Fibroblast of skin of left biceps (primary cell): ENCODE data around the gene ETS1.
A peak's percentile ranks its signal among the peaks of the same experiment; 100 is the strongest.

Source experiments
- DNase-seq, 2 experiments: peaks; one replicate each; pipeline ENCODE4 v3.0.0-alpha.2; 2013; ENCODE audit warnings: low read depth in 2 of 2

The ETS1 gene

DNA sequence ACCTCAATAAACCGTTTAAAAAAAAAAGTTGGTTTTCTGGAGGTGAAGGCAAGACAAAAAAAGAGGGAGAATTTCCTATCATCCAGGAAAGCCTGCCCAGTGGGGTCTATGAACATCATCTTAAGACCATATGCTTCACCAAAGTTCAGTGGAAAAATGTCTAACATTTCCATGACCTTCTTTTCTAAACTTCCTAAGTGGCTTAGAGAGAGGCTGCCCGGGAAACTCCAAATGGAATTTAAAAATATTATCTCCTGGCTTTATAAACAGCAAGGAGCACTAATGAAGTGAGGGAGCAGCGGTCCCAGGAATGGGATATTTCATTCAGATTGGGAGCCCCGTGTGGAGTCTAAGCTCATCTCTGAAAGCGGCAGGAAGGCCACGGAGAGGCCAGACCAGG is 46.9 kb downstream of the ETS1 start:
- DNase-seq: no peak

DNA sequence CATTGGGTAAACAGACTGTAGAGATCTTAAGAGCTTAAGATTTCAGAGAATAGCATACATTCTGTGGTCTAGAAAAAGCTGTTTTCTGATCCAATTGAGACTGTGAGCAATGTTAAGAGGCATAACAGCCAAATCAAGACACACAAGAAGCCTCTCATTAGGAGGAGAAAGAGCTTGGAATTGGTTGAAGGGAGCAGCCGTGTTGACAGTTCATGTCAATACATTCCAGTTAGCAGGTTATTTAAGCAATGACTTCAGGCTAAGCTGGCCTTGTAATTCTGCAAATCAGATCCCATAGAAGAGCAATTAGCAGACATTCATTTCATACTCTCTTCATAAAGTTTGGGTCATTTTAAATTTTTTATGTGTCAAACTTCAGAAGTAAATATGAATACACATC is 50.9 kb downstream of the ETS1 start:
- DNase-seq: no peak

DNA sequence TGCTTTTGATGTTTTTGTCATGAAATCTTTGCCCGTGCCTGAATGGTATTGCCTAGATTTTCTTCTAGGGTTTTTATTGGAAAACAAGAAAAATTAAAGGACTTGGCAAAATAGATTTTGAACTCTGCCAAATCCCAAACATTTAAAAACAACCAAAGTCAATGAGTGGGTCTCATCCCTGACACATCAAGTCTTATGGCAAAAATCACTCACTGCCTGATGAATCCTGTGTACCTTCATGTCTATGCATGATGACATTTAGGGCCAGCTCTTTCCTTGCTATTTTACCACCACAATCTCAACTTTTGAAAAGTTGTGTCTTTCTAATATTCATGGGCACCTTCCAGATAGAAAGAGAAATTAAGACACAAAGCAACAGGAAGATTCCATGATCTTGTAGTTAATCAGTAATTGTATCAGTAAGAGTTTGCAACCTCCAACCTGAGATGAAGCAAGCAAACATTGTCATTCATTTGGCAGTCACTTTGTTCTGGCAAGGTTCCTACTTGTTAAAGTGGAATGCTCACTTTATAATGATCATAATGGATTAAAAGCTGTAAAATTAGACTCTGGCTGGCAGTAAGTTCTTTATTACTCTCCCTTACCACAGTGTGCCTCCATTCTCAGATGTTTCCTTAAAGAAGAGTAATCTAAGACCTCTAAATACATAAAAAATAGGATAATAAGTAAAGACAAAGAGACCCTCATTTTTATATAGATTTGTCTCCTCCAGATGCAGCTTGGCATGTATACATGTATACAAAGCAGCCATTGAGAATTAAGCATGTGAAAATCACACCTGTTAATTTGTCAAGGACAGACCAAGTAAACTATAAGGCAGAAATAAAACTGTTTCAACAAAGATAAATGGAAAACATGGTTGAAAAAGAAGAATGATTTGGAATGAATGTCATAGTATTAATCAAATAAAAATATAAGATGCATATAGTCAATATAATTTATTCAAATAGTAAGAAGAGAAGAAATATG is 51.6 kb downstream of the ETS1 start:
- DNase-seq: no peak

DNA sequence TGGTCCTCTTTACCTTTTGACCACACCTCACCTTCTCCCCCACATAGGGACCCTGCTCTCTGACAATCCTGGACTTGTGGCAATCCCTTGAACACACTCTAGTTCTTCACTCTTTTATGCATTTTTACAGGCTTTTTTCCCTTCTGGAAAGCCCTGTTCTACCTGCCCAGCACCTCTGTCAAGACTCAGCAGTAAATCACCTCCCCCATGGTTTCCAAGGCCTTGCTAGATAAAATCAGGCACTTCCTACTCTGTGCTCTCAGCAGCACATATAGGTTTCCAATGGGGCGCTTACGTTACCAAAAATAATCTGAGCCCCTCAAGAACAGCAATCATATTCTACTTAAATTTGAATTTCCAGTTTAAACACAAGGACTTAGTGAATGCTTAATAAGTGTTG is 53.9 kb downstream of the ETS1 start:
- DNase-seq: no peak

DNA sequence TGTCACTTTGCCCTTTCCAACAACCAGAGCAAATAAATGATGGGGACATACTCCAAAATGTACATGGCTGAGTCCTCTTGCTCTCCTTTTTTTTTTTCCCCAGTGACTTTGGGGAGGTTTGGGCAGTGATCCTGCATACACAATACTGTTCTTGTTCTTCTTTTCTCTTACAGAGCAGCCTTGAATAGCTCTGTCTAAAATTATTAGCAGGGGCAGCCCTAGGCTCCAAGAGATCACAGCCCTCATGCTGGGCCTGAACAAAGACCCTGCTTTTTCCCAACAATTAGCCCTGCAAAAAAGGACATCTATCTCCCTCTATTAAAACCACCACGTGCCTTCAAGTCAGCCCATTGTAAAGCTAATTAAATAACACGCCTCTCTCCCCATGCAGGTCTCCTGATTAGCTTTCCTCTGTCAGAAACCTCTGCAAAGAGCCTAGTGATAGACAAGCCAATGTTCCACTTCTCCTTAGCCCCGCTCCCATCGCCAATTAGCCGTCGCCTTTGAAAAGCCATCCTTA is 54.7 kb downstream of the ETS1 start:
- DNase-seq: no peak

DNA sequence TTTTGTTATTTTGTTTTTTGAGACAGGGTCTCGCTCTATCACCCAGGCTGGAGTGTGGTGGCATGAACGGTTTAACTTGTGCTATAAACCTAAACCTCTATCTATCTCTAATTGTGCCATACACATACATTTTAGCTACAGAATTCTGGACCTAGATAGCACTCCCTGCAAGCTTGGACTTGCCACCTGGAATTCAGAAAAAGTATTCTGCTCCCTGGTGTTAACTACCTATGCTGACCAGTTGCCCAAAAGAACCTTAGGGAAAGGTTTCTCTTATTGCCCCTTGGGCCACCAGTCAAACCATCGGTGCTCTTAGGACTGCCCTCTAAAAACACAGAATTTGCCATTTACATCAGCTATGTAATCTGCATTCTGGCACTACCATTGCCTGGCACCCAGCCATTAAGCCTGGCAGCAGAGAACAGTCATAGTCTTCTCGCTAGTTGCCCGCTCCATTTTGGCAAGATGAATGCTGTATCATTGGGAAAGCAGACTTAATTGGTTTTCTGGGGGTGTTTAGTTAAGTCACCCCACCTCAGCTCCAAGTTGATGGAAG is 55.3 kb downstream of the ETS1 start:
- no peak for DNase-seq

DNA sequence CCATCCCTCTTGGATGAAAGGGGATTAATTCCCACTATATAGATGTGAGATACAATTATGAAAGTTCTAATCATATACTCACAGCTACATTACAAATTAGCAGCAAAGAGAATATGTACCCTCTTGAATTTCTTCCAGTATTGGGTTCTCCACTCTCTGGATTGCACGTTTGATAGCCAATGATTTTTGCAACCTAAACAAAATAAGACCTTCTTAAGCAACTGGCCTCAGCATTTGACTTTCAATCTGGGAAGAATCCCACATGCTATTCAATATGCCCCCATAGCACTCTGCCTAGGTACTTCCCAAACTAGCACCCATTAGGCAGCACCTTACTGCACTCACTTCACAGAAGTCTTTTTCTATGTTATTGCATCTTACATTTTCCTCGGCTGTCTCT is 55.8 kb downstream of the ETS1 start:
- no peak for DNase-seq

DNA sequence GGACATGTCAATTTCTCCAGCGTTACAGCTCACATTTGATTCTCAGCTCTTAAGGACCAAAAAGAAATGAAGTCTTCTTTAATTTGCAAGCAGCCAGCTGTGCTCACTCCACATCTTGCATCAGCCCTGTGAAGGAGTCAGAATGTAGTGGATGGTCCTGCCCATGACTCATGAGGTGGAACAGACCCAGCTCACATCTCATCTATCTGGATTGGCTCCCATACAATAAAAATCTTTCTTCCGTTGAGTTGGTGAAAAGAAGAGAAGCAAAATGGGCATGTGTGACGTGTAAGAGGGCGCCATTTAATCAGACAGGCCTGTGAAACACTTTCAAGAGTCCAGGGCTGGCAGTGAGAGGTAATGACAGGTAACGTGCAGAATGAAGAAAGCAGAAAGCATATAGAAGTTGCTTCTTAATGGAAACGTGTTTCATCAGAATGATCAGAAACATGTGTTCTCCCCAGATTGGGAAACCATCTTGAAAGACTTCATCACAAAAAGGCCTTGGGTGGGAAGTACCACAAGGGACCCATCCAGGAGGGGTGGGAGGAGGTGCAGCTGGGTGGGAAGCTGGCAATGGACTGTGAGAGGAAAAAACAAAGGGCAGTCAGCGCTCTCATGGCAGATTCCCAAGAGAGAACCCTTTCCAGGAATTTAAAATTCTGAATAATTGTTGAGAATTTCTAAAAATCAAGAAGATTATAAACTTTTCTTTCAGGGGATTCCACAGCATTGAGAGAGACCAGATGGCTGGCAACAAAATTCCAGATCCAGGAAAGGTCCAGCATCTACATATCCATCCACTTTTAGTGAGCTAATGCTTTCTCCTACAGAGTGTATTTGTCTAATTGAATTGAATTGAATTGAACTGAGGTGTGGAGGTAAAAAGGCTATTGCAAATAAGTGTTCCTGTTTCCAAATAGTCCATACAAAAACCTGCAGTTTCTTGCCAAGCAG is 57.0 kb downstream of the ETS1 start:
- peak; percentile 93 for DNase-seq

DNA sequence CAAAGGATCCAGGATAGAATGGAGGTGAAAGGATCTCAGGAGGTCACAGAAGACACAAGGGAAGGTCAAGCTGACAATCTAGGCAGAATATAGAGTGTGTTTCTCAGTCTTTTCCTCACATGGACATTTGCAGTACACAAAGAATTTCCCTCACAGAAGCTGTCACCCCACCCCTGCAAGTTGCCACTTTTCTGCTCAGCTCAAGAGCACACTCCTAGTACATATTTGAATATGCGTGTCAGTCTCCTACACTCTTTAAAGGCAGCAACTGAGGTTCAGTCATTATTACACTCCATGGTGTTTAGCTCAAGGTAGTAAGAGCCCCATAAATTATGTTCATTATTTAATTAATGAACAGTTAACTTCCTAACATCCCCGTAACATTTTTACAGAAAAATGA is 59.1 kb downstream of the ETS1 start:
- no peak for DNase-seq

DNA sequence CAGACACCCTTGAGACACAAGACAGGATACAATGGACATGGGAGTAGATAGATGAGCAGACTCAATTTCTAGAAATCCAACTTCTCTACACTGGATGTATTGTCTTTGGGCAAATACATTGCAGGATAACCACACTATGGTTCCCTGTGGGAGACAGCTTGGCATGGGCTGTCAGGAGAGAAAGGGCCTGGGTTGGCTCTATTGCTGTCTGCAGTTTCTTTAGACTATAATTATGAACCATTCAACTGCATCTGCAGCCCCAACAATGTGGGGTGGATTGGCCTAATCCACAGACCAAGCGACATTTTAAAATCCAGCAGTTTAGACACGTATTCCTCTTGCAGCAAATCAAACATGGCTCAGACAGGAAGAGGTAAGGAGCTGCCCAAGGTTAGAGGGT is 60.3 kb downstream of the ETS1 start:
- no peak for DNase-seq

DNA sequence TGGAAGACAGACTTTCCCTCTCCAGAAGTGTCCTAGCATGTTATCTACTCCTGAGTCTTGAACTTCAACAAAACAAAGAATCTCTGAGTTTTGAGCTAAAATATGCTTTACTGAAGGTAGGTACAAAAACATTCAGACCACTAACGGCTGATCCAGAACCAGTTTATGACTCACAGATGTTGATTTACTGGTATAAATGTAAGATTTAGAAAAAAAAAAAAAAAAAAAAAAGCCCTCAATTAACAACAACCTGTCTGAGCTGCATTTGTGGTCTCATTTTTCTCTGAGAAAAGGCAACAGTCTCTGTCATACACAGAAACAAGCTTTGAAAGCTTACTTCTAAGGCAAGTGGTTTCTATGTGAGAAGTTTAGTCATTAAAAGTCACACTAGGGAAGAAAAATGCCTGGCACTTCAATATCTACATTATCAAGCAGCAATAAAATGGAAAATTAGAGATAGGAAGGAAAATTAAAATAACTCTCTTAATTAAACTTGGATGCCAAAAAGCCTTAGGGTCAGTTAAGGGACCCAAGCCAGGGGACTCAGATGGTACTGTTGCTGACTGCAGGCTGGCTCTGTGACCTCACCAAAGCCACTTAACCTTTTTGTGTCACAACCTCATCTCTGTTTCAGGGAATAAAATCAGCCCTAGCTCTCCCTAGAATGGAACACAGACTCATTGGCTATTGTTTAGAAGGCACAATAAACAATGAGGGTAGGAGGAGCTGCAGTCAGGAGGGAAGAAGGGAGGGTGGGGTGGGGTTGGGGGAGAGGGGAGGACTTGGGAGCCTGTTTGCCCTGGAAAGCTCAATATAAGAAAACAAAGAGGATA is 61.7 kb downstream of the ETS1 start:
- no peak for DNase-seq

DNA sequence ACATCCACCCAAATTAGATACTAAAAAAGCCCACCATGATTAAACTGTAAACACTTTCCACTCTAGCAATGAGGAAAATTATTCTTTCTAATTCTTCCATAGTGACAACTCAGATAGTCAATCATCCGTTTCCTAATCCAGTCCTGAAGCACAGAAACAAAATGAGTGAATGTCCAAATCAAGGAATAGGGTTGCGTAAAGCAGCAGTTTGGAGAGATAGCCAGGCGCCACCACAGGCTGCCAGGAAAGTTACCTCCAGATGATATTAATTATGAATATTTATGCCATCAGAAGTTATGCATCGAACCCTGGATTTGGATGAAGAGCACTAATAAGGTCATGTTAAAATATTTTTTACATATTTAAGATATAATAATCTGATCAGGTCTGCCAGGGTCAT is 63.2 kb downstream of the ETS1 start:
- DNase-seq: no peak

DNA sequence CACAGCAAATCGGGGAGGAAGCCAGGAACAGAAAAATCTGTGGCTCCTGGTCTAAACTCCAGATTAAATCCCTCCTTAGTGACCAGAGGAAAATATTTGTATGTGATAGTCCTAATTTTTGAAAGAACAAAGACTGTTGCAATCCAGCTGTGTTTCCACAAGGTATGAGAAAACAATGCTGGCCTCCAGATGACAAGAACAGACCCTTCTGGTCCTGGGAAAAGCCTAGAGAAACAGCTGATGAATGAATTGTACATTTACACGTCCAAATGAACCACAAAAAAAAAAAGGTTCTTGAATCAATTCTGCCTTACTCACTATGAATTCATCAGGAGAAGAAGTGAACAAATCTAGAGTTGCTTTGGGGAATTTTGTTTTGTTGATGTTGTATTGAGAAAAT is 63.7 kb downstream of the ETS1 start:
- DNase-seq: no peak

DNA sequence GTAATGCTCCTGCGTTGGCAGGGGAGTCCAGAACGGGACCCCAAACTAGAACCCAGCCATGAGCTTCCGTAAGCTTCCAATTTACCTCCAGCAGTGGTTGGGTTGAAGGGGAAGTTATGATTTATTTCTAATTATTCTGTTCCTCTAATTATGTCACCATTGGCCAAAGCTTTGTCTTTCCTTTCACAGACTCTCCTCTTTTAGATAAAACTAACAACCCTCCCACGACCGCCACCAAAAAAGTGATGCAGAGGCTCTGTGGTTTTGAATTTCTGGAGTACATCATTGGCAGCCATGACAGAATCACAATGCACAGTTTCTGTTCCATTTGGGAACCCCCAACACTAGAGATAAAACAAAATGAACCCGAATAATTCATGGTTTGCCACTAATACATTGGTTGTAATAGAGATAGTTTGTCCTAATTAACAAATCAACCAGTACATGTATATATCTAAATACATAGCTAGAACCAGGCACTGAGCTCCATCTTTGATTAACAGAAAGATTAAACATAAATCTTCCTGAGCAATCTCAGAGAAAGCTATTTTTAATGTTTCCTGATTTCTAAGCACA is 64.3 kb downstream of the ETS1 start:
- DNase-seq: no peak

DNA sequence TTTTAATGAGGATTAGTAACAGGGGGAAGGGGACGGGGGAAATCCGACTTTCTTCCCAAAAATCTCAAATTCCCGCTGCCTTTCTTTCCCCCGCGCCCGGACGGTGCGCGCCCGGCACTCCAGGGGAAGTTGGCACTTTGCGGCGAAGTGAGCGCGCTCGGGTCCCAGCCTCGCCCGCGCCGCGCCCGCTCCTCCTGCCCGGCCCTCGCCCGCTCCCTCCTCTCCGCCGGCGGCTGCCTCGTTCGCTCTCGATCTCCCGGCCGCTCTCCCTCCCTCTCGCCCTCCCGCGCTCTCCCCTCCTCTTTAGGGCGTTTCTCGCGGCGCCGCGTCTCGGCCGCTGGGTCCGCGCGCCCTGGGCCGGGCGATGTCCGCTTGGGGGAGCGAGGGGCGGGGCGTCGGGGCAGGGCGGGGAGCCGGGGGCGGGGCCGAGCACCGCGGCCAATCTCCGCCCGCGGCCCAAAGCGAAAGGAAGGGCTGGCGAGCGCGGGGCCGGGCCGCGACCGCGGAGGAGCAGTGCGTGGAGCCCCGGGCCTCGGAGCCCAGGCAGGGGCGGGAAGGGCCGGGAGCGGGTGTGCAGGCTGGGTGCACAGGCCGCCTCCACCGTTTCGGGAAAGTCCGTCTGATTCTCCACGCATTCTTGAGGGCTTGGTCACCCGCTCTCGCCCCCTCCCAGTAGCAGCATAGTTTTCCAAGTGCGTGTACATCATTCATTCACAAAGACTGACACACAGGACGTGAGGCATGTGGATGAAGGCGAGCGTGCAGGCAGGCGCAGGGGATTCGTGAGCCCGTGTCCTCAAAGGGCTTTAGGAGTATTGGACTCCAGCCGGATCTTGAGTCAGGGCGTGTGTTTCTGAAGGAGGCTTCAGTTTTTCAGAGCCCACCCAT is 65.1 kb downstream of the ETS1 start:
- peak; percentile 99 for DNase-seq

DNA sequence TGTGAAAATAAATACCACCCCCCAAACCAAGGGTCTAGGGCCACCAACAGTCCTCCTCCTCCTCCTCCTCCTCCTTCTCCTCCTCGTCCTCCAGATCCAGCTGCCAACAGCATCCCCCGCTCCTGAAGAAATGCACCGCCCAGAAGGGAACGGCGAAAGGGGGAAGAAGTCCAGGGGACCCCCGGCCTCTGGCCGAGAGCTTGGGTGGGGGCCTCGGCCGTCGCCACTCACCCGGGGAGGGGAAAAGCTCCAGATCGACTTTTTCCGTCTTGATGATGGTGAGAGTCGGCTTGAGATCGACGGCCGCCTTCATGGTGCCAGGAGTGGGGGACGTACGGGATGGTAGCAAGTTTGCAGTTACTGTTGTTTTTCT is 65.7 kb downstream of the ETS1 start:
- no peak for DNase-seq

DNA sequence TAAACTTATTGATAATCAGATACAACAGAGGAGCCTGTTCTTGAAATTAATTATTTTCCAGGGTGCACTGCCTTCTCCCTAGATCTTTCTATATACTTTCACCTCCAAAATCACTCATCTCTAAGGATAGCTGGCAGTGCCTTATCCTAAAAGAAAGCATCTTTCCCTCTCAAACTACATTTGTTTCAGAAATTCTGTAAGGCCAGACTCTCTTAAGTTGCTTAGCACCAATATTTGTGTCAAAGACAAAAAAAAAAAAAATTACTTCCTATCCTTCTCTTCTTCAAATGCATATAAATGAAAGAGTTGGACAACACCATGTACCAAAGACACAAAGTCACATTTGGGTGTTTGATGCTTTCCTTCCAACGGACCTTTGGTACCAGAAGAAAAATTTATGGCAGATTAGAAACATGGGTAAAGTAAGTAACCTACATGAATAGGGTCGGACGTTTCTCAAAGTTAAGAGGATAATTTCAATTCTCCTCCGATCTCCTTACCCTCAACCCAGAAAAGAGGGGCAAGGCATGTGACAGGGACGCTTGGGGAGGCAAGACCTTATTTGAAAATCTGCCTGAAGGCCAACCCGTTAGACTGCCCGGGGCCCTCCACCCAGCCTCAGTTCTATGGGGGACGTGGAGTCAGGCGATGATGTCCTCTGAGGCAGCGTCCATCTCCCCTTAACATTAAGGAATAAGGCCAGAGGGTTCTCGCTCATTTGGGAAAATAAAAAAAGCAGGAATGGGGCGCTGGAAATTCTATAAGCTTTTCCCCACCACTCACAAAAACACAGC is 66.3 kb downstream of the ETS1 start:
- DNase-seq: no peak

DNA sequence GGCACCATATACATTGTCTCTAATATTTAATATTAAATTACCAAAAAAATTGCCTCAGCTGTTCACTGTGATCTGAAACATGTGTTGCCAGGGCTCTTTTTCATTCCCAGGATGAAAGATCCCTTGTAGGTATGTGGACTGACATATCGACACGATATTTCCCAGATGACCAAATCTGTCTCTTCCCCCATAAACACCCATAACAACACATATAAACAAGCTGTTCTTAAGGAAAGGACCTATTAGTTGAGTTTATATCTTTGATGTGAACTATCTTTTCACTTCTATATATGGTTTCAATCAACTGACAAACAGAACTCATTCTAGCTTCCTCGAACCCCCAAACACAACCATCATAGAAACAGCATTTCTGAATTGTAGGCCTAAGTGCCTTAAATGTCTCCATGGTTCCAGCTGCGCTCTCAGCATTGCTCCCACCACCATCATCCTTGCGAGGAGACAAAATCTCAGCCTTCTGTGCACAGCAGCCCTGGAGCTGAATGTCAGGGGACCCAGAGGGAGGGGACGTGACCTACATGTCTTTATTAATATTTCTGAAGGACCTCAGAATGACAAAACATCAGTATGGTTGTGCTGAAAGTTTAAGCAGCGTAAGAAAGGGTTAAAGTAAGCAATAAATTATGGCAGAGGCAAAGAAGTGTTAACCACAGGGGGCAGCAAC is 67.0 kb downstream of the ETS1 start:
- no peak for DNase-seq
